ENCODE measurements around the gene NBEAL1.
"Not testable (repeated sequence)": the region's sequence is repeated elsewhere in the genome, so short reads cannot be mapped to it uniquely, and the experiment has no call there.

Gene NBEAL1

DNA sequence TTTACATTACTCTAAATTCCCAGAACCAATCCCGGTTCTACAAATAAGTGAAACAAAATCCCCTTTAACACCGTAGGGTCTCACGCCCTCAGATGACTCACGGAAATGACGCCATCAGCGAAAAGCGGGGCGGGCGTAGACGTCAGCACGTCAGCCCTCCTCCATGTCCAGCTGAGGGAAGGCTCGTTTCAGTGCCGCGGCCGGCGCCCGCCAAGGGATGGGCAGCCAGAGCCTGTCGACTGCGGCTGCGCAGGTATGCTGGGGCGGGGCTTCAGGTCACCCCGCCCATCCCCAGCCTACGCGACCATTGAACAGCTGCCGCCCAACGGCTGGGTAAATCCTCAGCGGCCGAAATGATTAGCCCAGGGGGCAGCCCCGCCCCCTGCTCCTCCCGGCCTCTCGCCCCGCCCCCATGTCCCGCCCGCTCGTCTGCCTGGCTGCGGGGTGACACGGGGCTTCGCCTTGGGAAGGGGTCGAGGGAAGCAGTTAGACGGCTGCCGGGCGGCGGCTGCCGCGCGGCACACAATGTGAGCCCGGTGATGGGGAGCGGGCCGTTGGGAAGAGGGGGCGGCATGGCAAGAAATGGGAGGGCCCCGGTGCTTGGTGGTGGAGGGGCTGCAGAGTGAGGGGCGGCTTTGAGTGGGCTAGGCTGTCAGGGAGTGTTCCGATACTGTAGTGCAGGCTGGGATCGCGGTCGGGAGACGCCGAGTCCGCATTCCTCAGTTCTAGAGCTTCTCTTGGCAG, at the start of gene NBEAL1:
NBEAL1 (plus strand) TSS at position 420 of the 744 bp plus-strand sequence. CDS start 1,510 bp downstream, outside the sequence.
- peak within 1 kb of the TSS; percentile 60 to 97 (median 89) for H3K27ac ChIP-seq
- peak within 1 kb of the TSS; percentile 66 to 89 (median 83) for H3K4me3 ChIP-seq

DNA sequence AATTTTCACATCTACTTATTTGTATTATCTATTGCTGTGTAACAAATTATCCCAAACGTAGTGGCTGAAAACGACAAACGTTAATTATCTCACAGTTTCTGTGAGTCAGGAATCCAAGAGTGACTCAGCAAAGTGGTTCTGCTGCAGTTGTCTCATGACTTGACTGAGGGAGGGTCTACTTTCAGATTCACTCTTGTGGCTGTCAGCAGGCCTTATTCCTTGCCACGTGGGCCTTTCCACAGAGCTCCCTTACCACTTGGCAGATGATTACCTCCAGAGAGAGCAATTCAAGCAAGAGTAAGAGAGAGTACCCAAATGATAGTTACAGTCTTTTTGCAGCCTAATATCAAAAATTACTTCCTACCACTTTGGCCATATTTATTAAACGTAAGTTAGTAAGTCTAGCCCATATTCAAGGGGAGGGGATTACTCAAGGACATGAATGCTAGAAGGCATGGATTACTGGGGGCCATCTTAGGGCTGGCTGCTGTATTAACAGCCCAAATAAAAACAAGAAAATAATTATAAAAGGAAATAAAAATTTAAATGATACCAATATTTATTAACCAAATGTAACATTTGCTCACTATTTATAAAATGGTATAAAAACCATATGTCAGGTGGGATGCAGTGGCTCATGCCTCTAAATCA, 48.7 kb upstream of the NBEAL1 start:
- Histone ChIP-seq H3K27ac (no peak overlapping the region), H3K4me3 (no peak overlapping the region)

DNA sequence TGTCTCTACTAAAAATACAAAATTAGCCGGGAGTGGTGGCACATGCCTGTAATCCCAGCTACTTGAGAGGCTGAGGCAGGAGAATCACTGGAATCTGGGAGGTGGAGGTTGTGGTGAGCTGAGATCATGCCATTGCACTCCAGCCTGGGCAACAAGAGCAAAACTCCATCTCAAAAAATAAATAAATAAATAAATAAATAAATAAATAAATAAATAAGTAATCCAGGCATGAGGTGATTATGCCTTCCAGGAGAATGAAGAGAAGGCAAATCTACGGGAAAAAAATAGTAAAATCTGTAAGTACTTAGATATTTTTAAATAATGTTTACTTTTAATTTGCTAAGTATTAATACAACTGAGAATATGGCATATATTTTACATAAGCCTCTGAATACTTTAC, 45.3 kb upstream of the NBEAL1 start:
- H3K27ac ChIP-seq, H3K4me3 ChIP-seq: not testable (repeated sequence)

DNA sequence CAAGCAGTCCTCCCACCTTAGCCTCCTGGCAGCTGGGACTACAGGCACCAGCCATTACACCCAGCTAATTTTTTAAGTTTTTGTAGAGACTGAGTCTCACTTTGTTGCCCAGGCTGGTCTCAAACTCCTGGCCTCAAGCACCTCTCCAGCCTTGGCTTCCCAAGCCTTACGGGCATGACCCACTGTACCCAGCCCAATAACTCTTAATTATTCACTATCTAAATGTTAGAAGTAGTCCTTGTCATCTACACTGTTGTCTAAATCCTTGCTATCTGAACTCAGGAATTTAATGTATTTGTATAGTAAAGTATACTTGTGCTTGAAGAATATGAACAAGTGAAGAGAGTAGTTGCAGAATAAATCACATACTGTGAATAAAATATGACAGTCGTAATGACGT, 37.9 kb upstream of the NBEAL1 start:
- no peak overlapping the region for H3K4me3 ChIP-seq
- H3K27ac ChIP-seq, result no peak overlapping the region

DNA sequence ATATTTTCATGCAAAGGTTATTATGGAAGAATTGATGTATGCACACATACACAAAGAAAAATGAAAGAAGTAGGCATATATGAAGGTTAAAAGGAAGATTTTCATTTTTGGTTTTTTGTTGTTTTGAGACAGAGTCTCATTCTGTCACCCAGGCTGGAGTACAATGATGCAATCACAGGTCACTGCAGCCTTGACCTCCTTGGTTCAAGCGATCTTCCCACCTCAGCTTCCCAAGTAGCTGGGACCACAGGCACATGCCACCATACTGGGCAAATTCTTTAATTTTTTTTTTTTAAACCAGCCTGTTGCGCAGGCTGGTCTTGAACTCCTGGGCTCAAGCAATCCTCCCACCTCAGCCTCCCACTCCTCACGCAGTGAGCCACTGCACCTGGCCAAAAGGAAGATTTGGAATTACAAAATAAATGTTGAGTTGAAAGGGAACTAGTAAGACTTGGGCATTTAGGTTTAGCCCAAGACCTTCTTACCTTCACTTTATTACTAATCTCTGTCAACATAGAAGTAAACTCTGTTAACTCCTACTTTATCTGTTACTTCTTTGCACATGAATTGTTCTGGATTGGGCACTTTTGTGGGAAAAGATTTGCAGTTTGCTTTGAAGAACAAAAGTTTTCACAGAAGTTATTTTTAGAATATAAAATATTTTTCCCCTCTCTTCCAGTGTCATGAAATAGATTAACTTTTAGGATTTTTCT, 31.7 kb upstream of the NBEAL1 start:
- no peak overlapping the region for H3K4me3 ChIP-seq
- H3K27ac ChIP-seq, result no peak overlapping the region

DNA sequence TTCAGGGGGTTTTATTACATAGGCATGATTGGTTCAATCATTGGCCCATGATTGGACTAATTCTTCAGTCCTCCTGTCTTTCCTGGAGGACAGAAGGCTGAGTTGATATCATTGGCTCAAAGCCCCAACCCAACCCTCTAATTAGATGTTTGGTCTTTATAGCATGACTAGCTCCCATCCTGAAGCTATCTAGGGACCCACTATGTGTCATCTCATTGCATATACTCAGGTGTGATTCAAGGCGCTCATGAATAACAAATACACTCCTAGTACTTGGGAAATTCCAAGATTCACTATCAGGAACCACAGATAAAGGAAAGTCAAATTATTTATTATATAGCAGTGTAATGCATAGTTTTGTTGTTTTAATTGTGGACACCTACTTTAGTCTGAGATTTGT, 24.9 kb upstream of the NBEAL1 start:
- Histone ChIP-seq H3K27ac (no peak overlapping the region), H3K4me3 (no peak overlapping the region)

DNA sequence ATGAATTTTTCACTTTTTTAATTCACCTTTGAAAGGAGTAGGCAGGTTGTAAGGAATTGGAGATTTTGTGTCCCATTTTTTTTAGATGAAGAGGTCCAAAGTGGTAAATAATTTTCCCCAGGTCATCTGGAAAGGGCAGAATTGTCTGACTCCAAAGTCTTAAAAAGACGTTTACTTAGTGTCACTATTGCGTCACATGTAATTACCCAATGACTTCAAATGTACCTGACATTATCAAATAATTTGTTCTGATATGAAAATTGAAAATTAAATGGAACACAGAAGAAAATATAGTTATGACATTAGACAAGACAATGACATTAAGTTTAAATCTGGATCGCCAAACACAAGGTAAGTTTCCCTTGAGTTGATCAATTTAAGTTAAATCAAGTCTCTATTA, 24.2 kb upstream of the NBEAL1 start:
- Histone ChIP-seq H3K4me3 (no peak overlapping the region), H3K27ac (no peak overlapping the region)

DNA sequence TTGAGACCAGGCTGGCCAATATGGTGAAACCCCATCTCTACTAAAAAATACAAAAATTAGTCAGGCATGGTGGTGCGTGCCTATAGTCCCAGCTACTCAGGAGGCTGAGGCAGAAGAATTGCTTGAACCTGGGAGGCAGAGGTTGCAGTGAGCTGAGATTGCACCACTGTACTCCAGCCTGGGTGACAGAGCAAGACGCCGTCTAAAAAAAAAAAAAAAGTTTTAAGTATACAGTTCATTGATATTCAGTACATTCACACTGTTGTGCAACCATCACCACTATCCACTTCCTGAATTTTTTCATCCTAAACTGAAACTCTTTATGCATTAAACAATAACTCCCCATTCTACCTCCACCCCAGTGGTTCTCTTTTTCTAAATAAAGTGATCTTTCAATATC, 17.6 kb upstream of the NBEAL1 start:
- not testable (repeated sequence) for H3K4me3 ChIP-seq, H3K27ac ChIP-seq

DNA sequence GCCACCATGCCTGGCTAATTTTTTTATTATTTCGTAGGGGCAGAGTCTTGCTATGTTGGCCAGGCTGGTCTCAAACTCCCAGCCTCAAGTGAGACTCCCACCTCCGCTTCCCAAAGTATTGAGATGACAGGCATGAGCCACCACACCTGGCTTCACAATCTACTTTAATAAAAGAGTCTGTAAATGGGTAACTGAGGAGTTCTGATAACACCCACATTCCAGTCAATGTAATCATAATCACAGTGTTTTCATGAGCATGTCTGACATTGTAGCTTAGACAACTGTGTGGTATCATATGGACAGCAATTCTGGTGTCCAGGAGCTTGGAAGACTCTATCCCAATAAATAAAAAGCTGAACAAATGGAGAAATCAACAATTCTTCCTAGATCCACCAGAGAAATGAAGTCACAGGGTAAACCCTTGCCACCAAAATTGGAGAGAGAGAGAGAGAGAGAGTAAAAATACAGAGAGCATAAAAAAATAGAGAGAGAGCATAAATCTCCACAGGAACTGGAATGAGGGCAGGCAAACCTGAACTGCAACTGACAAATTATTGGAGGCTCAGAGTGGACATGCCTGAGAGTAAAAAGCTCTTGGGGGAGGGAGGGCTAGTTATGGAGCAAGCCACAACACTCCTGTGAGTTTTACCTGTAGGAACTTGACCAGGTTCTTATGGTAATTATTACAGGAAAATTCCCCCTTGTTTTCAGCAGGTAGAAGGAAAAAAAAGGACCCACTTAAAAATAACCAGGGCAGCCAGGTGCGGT, 12.4 kb upstream of the NBEAL1 start:
- Histone ChIP-seq H3K4me3 (no peak overlapping the region), H3K27ac (peak overlapping the region in 1 of 21 experiments; percentile 10)

DNA sequence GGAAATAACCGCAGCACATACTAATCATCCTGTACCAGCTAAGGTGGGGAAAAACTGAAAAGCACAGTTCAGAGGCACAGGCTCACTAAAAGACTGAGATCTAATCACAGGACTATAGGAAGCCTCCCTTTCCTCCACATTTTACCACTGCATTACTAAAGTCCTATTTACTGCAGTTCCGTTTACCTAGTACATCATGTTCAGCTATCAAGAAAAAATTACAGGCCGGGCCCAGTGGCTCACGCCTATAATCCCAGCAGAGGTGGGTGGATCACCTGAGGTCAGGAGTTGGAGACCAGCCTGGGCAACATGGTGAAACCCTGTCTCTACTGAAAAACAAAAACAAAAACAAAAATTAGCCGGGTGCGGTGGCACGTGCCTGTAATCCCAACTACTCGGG, 11.0 kb upstream of the NBEAL1 start:
- no peak overlapping the region for H3K4me3 ChIP-seq
- no peak overlapping the region for H3K27ac ChIP-seq

DNA sequence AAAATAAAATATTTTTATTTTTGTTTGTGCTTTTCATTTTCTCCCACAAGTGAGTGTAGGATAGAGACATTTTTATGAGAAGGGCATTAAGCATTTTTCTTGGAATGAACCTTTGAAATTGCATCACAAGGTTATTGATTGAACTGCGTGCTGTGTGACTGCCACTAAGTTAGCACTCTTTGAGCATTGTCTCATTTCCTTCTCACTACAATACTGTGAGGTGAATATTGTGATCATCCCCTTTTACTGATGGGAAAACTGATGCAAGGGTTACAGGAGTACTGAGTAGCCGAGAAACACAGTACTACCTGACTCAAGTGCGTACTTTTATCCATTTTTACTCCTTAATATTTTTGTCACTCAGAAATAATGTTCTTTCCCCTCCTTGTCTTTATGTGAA, 2.0 kb downstream of the NBEAL1 start:
- Histone ChIP-seq H3K27ac (peak overlapping the region in 4 of 21 experiments; percentile 2 to 58 (median 22)), H3K4me3 (peak overlapping the region in 2 of 7 experiments; percentile 7 to 13)

DNA sequence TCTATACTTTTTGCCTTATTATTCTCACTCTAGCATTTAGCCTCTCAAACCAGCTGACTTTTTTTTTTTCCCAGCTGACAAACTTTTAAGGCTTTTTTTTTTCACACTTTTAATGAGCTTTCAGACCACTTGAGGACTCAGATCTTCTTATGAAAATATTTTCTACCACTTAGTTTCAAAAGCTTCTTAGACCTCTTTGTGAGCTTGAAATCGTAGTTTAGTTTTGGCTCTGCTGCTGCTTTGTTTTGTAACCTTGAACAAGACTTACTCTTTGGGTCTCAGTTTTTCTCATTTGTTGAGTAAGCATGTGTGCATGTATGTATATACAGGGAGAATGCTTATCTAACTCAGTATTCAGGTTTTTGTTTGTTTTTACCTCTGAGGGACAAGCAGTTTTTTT, 3.5 kb downstream of the NBEAL1 start:
- peak overlapping the region in 3 of 7 experiments; percentile 6 to 11 (median 7) for H3K4me3 ChIP-seq
- peak overlapping the region in 5 of 21 experiments; percentile 9 to 62 (median 18) for H3K27ac ChIP-seq

DNA sequence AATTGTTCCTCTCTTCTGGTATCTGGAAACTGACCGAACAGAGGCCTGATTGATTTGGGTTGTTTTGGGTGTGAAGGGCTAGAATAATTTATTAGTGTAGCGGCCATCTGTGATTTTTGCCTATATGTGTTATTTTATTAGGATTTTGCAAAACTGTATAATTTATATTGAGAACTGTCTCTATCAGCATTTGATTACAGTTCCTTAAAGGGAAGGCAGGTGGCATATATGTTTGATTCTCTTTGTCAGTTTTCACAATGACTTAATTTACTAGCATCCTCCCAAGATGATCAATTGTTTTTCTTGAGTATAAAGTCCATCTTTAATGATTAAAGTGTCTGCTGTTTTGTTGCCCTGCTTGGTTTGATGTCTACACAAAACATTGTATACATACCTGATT, 4.5 kb downstream of the NBEAL1 start:
- H3K27ac ChIP-seq, result peak overlapping the region in 1 of 21 experiments; percentile 18
- peak overlapping the region in 1 of 7 experiments; percentile 6 for H3K4me3 ChIP-seq

DNA sequence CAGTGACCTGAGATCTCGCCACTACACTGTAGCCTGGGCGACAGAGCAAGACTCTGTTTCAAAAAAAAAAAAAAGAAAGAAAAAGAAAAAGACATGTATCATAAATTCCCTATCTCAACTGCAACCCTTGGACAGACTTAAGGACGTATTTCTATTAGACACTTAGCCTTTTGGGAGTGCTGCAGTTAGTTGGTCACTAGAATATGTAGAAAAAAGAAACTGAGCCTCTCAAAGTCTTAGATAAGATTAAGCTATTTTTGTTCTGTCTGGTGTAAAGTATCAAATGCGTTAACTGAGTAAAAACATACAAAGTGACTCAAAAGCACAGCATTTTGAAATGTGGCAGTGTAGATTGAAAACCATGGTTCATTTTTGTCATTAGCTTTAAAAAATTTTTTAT, 7.3 kb downstream of the NBEAL1 start:
- H3K27ac ChIP-seq, result peak overlapping the region in 3 of 21 experiments; percentile 4 to 26 (median 25)

DNA sequence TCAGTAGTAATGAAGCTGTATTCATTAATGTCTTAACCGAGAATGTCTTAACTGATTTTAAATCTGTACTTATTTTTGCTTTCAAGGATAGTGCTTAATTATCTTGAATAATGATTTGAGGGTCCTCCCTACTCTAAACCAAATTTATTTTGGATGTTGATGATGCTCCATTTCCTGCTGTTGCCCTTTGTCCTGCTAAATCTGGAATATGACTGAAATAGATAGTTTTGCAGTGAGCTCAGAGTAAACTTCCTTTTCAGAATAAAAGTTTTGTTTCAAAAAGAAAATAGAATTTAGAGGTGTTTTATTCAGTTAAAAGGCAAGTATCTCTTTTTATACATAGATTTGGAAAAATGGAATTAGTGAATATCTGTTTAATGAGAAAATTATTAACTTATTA, 8.1 kb downstream of the NBEAL1 start:
- peak overlapping the region in 4 of 21 experiments; percentile 25 to 51 (median 30) for H3K27ac ChIP-seq
- no peak overlapping the region for H3K4me3 ChIP-seq

More for the DNA sequence above, 7.3 kb downstream of the NBEAL1 start:
- H3K4me3 ChIP-seq, result no peak overlapping the region

DNA sequence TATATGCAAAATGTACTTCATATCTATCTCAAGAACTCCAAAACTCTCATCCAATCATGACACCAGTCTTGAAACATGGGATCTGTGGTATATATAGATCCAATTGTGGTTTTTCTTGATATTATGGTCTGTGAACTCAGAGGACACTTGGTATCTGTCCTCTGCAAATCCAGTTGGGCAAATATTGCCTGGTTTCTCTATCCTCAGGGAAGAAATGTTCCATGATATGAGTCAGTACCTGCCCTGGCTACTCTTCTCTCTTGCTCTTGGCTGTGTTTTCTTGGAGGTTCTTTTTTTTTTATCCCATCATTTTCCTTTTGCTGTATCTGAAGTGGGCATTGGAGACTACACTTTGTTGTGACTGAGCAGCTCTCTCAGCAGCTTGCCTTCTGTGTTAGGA, 10.9 kb downstream of the NBEAL1 start:
- H3K27ac ChIP-seq, result no peak overlapping the region
- H3K4me3 ChIP-seq, result no peak overlapping the region

DNA sequence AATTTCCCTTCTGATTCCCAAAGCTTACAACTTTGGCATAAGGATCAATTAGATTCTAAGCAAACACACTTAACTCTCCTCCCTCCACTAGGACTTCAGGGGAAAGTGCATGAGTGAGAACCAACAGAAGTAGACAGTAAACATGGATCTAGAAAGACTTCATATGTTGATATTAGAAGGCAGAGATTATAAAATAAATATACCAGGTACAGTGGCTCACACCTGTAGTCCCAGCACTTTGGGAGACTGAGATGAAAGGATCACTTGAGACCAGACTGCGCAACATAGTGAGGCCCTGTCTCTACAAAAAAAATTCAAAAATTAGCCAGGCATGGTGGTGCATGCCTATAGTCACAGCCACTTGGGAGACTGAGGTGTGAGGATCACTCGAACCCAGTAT, 15.9 kb downstream of the NBEAL1 start:
- no peak overlapping the region for H3K4me3 ChIP-seq
- H3K27ac ChIP-seq, result no peak overlapping the region

DNA sequence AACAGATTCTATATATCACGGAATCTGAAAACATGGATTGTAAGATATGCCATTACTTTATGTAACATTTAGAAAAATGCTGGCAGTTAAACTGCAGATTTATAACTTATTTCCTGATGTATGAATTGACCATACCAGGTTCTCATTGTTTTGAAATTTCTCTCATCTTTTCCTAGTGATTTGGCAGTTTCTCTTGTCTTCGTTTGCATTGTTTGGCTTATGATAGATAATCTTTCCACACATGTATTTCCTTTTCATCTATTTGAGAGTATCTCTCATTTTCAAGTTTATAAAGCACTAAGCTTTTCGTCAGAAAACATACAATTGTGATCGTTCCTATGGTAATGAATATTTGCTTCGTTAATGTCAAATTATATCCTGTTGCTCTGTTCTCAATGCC, 16.3 kb downstream of the NBEAL1 start:
- Histone ChIP-seq H3K27ac (no peak overlapping the region), H3K4me3 (no peak overlapping the region)

DNA sequence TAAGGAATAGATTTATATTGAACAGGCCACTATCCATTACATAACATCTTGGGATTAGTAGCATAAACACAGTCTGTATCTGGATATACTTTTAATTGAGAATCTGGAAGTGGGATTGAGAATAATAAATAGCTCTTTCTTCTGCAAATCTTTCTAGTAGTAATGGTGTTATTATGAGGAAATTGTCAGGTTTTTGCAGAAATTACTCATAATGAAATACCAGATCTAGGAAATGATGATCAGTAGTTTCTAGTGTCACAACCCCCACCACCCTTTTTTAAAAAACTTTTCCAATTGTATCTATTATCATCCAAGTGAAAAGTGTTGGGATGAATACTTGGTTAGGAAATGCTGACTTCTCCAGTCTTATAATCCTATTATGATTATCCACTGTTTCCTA, 18.7 kb downstream of the NBEAL1 start:
- Histone ChIP-seq H3K4me3 (no peak overlapping the region), H3K27ac (no peak overlapping the region)

DNA sequence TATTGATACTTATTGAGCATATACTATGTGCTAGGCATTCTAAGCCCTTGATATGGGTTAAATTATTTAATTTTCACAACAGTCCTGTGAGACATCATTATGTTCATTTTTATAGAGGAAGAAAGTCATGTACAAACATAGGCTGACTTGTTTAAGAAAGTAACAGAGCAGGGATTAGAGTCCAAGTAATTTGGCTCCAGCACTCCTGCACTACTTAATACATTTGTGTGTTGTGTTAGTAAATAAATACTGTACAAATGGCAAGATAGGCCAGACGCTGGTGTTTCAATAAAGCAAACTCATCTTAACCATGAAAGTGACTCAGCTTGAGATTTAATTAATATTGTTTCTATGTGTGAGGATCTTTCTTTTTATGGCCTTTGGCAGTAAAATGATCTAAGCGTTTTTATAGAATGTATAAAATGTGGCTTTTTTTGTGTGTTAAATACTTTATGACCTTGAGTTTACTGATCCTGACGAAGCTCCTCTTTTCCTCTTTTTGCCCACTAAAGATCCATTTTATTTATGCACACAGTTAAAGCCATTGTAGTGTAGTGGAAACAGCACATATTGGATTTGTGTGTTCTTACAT, 21.3 kb downstream of the NBEAL1 start:
- H3K27ac ChIP-seq, result no peak overlapping the region
- H3K4me3 ChIP-seq, result no peak overlapping the region
